Loucy (cell line): Measurements from ENCODE around the gene NRDE2.
A peak's percentile ranks its signal among the peaks of the same experiment; 100 is the strongest.

Source experiments
- H2AFZ ChIP-seq: fragments of 200-600 bp; sonication (generic); 2 replicates; pipeline ENCODE4 v1.6.0; 2016; ENCODE audit warnings: antibody characterized with exemption, mild to moderate bottlenecking, low read length, moderate library complexity
- H3F3A ChIP-seq: fragments of 200-600 bp; 2 replicates; pipeline ENCODE4 v1.6.0; 2016; ENCODE audit warnings: antibody characterized with exemption, low read depth, mild to moderate bottlenecking
- H3K27me3 ChIP-seq: fragments of 200-600 bp; sonication (generic); 2 replicates; pipeline ENCODE4 v1.6.1; 2014; ENCODE audit warnings: low read length, mild to moderate bottlenecking; ENCODE audit not compliant: insufficient read depth, poor library complexity, severe bottlenecking
- H3K36me3 ChIP-seq: fragments of 200-600 bp; sonication (generic); 2 replicates; pipeline ENCODE4 v1.6.1; 2016; ENCODE audit warnings: low read length; ENCODE audit not compliant: insufficient read depth
- H3K4me1 ChIP-seq: fragments of 200-600 bp; sonication (generic); 2 replicates; pipeline ENCODE4 v1.5.1; 2014; ENCODE audit warnings: low read length, mild to moderate bottlenecking; ENCODE audit not compliant: insufficient read depth, poor library complexity, severe bottlenecking
- H3K4me2 ChIP-seq: fragments of 200-600 bp; sonication (generic); 2 replicates; pipeline ENCODE4 v1.6.0; 2014; ENCODE audit warnings: antibody characterized with exemption, low read length, low read depth, mild to moderate bottlenecking; ENCODE audit not compliant: poor library complexity, severe bottlenecking
- H3K4me3 ChIP-seq: fragments of 200-600 bp; sonication (generic); 2 replicates; pipeline ENCODE4 v1.5.1; 2014; ENCODE audit warnings: low read length, mild to moderate bottlenecking, mixed read lengths; ENCODE audit not compliant: poor library complexity, severe bottlenecking
- H3K79me2 ChIP-seq: fragments of 200-600 bp; sonication (generic); 2 replicates; pipeline ENCODE4 v1.6.1; 2014; ENCODE audit warnings: low read length; ENCODE audit not compliant: insufficient read depth
- H3K9ac ChIP-seq: fragments of 200-600 bp; sonication (generic); 2 replicates; pipeline ENCODE4 v1.6.0; 2014; ENCODE audit warnings: mild to moderate bottlenecking, low read depth, low read length, moderate library complexity; ENCODE audit not compliant: poor library complexity, severe bottlenecking
- H3K9me2 ChIP-seq: fragments of 200-600 bp; sonication (generic); replicated peaks from 2 replicates; pipeline ENCODE4 v1.6.1; 2016; ENCODE audit warnings: low read depth, low read length, mixed read lengths
- H3K9me3 ChIP-seq: fragments of 200-600 bp; sonication (generic); 2 replicates; pipeline ENCODE4 v1.6.1; 2014; ENCODE audit warnings: mild to moderate bottlenecking, antibody characterized with exemption, low read length, low read depth; ENCODE audit not compliant: insufficient read depth
- H4K20me1 ChIP-seq: fragments of 200-600 bp; sonication (generic); 2 replicates; pipeline ENCODE4 v1.6.0; 2014; ENCODE audit warnings: antibody characterized with exemption, low read length, mild to moderate bottlenecking; ENCODE audit not compliant: insufficient read depth, poor library complexity, severe bottlenecking
- CTCF ChIP-seq: fragments of 200-600 bp; sonication (generic); conservative IDR thresholded peaks from 2 replicates; pipeline ENCODE4 v1.5.1; 2014; ENCODE audit warnings: mild to moderate bottlenecking, antibody characterized with exemption, low read length
- EZH2phosphoT487 ChIP-seq: fragments of 200-600 bp; IDR thresholded peaks from 2 replicates; pipeline ENCODE4 v1.6.1; 2018; ENCODE audit warnings: antibody characterized with exemption, mild to moderate bottlenecking, moderate library complexity, borderline replicate concordance

Gene NRDE2

DNA sequence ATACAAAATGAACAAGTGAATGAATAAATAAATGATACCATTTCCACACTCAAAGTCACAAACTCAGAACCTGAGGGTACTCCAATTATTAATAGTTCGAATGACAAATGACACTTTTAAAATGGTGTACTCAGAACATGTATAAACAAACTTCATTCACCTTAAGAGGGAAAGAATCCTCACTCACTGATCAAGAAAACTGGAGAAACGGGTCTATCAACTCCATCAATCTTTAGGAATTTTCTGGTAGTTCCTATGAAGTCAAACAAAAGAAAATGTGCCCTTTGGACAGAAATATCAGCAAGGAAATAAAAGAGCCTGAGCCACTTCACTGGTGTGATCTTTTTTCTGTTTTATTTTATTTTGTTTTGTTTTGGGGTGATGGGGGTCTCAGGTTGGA lies 5.2 kb upstream of the NRDE2 start:
- no peaks in the 10 kb centered on the region for H3K4me1 ChIP-seq
- H3K9me2 ChIP-seq, result no peaks in the 10 kb centered on the region
- no peak overlapping the region for H3K4me2 ChIP-seq
- H3K36me3 ChIP-seq, result no peaks in the 10 kb centered on the region
- H3K4me3 ChIP-seq, result no peak overlapping the region
- no peak for TF ChIP-seq EZH2phosphoT487
- no peak for TF ChIP-seq CTCF
- H3K9ac ChIP-seq, result no peak overlapping the region
- H3K79me2 ChIP-seq, result no peaks in the 10 kb centered on the region
- no peaks in the 10 kb centered on the region for H3K9me3 ChIP-seq
- H4K20me1 ChIP-seq, result no peaks in the 10 kb centered on the region
- H3F3A ChIP-seq, result no peaks in the 10 kb centered on the region; the same call in 1 of the 2 replicates
- H3K27me3 ChIP-seq, result peaks cover 50% of the 10 kb centered on the region
- H2AFZ ChIP-seq, result no peak overlapping the region

DNA sequence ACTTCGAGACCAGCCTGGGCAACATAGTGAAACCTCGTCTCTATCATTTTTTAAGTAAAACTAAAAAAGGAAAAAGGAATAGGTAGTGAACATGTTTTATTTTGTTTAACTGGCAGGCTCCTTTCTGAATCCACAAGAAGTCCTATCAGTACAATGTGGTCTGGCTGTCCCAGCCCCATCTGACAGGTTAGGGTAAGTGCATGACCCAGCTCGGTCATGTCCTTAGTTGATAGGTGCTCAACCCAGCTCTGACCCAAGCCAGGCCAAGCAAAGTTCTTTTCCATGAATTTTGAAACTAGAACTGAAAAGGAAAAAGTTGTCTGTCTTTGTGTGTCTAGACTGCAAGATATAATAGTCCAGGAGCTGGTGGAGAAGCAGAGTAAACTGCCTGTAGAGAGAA lies 4.7 kb upstream of the NRDE2 start:
- Histone ChIP-seq H3K27me3 (peaks cover 50% of the 10 kb centered on the region), H3K9me2 (no peaks in the 10 kb centered on the region), H3K4me3 (no peak overlapping the region), H3K36me3 (no peaks in the 10 kb centered on the region), H3K79me2 (peaks cover under 1% of the 10 kb centered on the region), H3K9ac (no peak overlapping the region), H3K4me1 (no peaks in the 10 kb centered on the region), H3F3A (no peaks in the 10 kb centered on the region; the same call in 1 of the 2 replicates), H2AFZ (no peak overlapping the region), H3K4me2 (no peak overlapping the region), H4K20me1 (no peaks in the 10 kb centered on the region), H3K9me3 (no peaks in the 10 kb centered on the region)
- TF ChIP-seq CTCF (no peak), EZH2phosphoT487 (no peak)

DNA sequence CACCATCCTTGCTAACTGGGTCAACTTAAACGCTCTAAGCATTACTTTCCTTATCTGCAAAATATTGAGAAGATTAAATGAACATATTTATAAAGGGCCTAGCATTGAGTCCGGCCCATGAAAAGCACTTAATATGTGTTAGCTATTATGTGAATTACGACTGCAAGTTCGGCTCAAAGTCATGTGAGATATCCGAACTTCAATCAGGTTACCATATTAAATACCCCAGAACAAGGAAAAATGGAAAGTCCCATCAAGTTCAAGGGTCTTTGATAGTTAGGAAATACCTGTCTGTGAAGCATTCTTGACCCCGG lies 487 bp upstream of the NRDE2 start:
- Histone ChIP-seq H3F3A (no peaks in the 10 kb centered on the region; the same call in 1 of the 2 replicates), H3K4me3 (peak overlapping the region; percentile 86), H3K4me1 (peaks cover 10% of the 10 kb centered on the region), H3K9me2 (no peaks in the 10 kb centered on the region), H3K27me3 (peaks cover 35% of the 10 kb centered on the region), H3K9me3 (no peaks in the 10 kb centered on the region), H3K79me2 (peaks cover 30% of the 10 kb centered on the region), H2AFZ (peak overlapping the region; percentile 98), H3K36me3 (no peaks in the 10 kb centered on the region), H3K4me2 (peak overlapping the region; percentile 100), H4K20me1 (no peaks in the 10 kb centered on the region), H3K9ac (no peak overlapping the region)
- TF ChIP-seq EZH2phosphoT487 (no peak), CTCF (no peak)
